ENCODE measurements around the gene ARVCF. TPM values are rescaled to one million over a fixed set of nuclear protein-coding genes. Genes with fewer than 3 reads are reported as not detected.

The ARVCF gene
- total RNA-seq, 4 donors from 2014 or later = 31.1 to 55.8 (median 44.6) TPM

DNA sequence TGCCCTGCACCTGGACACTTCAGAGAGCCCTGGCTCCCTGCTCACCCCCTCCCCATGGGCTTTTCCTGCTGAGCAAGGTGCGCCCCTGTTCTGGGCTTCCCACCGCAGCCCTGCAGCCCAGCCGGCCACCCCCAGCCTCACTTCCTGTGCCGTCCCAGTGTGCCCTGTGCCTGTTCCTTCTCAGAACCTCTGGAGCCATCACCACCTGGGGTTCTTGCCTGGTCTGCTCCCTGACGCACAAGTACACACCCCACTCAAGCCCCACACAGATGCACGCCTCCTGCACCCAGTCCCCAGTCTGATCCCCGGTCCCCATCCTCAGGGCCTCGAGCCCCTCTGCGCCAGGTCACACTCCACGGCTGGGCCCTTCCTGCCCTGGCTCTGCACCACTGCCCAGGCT lies 39.5 kb upstream of the ARVCF start:
- WGBS = 92% methylated on average over 10 of the region's 10 CpGs

DNA sequence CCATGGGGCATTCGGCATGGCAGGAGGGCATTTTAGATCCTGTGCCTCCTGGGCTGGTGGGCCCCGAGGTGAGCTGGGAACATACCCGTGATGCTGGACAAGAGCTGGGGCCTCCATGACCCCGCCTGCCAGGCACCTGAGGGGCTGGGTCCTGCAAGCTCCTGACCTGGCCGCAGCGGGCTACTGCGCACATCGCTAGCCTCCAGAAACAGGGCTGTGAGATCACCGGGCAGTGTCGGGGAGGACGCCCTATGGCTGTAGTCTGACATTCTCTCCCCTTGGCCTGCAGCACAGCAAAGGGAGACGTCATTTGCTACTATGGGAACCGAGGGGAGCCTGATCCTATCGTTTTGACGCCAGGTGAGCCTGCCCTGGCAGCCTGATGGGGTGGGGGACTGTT lies 39.0 kb upstream of the ARVCF start:
- no peak overlapping the region for H3K4me3 ChIP-seq
- H3K4me1 ChIP-seq = peaks cover 0 to 7% (median 0%) of the 10 kb centered on the region in 4 donors
- WGBS = 90% methylated on average over 6 of the region's 15 CpGs
- intact Hi-C loops (cut with DNase I) = no loop called here
- peaks cover 51 to 99% (median 81%) of the 10 kb centered on the region in 4 donors for H3K36me3 ChIP-seq
- DNase-seq (ENCODE audit: extremely low spot score) = no peak
- no peaks in the 10 kb centered on the region for H3K9me3 ChIP-seq
- TF ChIP-seq POLR2AphosphoS5 (IDR thresholded peaks at IDR 0.05) (no peak), POLR2A (IDR thresholded peaks at IDR 0.05; ENCODE audit: low read depth) (no peak), EP300 (IDR thresholded peaks at IDR 0.05) (no peak)
- TF ChIP-seq, protein P1, sequence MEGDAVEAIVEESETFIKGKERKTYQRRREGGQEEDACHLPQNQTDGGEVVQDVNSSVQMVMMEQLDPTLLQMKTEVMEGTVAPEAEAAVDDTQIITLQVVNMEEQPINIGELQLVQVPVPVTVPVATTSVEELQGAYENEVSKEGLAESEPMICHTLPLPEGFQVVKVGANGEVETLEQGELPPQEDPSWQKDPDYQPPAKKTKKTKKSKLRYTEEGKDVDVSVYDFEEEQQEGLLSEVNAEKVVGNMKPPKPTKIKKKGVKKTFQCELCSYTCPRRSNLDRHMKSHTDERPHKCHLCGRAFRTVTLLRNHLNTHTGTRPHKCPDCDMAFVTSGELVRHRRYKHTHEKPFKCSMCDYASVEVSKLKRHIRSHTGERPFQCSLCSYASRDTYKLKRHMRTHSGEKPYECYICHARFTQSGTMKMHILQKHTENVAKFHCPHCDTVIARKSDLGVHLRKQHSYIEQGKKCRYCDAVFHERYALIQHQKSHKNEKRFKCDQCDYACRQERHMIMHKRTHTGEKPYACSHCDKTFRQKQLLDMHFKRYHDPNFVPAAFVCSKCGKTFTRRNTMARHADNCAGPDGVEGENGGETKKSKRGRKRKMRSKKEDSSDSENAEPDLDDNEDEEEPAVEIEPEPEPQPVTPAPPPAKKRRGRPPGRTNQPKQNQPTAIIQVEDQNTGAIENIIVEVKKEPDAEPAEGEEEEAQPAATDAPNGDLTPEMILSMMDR (IDR thresholded peaks at IDR 0.05) = no peak
- H3K27me3 ChIP-seq = no peaks in the 10 kb centered on the region
- H3K27ac ChIP-seq (replicated peaks in 1 of 4) = no peak overlapping the region

More for the DNA sequence above, 39.5 kb upstream of the ARVCF start:
- H3K27me3 ChIP-seq = no peaks in the 10 kb centered on the region
- intact Hi-C loops (cut with DNase I) = no loop called here
- H3K27ac ChIP-seq (replicated peaks in 1 of 4) = no peak overlapping the region
- TF ChIP-seq POLR2A (IDR thresholded peaks at IDR 0.05; ENCODE audit: low read depth) = no peak
- TF ChIP-seq POLR2AphosphoS5 (IDR thresholded peaks at IDR 0.05) = no peak
- TF ChIP-seq, protein P1 (IDR thresholded peaks at IDR 0.05) = no peak
- TF ChIP-seq EP300 (IDR thresholded peaks at IDR 0.05) = no peak
- peaks cover 0 to 7% (median 0%) of the 10 kb centered on the region in 4 donors for H3K4me1 ChIP-seq
- no peak overlapping the region for H3K4me3 ChIP-seq
- peaks cover 50 to 99% (median 84%) of the 10 kb centered on the region in 4 donors for H3K36me3 ChIP-seq
- H3K9me3 ChIP-seq = no peaks in the 10 kb centered on the region
- no peak for DNase-seq (ENCODE audit: extremely low spot score)

DNA sequence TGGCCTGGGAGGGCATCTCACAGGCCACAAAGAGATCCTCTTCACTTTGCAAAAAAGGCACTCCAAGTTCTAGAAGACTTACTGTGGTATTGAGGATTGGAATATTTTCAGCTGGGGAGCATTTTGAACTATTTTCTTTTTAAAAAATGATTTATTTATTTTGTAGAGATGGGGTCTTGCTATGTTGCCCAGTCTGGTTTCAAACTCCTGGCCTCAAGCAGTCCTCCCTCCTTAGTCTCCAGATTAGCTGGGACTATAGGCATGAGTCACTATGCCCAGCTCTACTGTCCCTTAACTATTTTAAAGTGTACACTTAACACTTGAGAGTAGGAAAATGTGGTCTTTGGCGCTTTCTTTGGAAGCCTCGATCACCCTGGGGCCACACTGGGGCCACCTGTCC lies 38.5 kb upstream of the ARVCF start:
- Histone ChIP-seq H3K4me1 (peaks cover 0 to 7% (median 0%) of the 10 kb centered on the region in 4 donors), H3K27me3 (no peaks in the 10 kb centered on the region), H3K36me3 (peaks cover 51 to 94% (median 76%) of the 10 kb centered on the region in 4 donors), H3K9me3 (no peaks in the 10 kb centered on the region), H3K4me3 (no peak overlapping the region), H3K27ac (replicated peaks in 1 of 4) (no peak overlapping the region)
- 100% methylated on average over 2 of the region's 2 CpGs for WGBS
- no peak for DNase-seq (ENCODE audit: extremely low spot score)
- TF ChIP-seq POLR2A (IDR thresholded peaks at IDR 0.05; ENCODE audit: low read depth) (no peak), EP300 (IDR thresholded peaks at IDR 0.05) (no peak), POLR2AphosphoS5 (IDR thresholded peaks at IDR 0.05) (no peak)
- TF ChIP-seq, protein P1 (IDR thresholded peaks at IDR 0.05) = no peak
- intact Hi-C loops (cut with DNase I) = no loop called here

DNA sequence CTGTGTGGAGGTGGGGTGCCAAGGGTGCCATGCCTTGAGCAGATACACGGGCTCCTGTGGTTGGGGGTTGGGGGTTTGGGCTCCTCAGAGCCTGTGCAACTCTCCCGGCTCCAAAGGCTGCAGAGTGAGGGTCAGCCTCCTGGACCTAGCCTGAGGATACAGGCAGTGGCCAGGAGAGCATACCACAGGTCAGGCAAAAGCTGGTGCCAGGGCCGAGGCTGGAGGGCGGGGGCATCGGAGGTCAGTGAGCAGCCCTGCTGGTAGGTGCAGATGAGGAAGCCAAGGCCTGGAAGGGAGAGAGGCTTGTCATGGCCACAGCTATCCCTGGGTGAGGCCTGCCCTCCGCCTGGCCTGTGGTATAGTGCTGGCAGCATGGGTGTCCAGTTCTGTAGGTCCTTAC lies 37.9 kb upstream of the ARVCF start:
- Histone ChIP-seq H3K27me3 (no peaks in the 10 kb centered on the region), H3K27ac (replicated peaks in 1 of 4) (no peak overlapping the region), H3K4me3 (no peak overlapping the region), H3K36me3 (peaks cover 51 to 94% (median 76%) of the 10 kb centered on the region in 4 donors), H3K9me3 (no peaks in the 10 kb centered on the region), H3K4me1 (peaks cover 0 to 7% (median 0%) of the 10 kb centered on the region in 4 donors)
- DNase-seq (ENCODE audit: extremely low spot score) = no peak
- TF ChIP-seq, protein P1 (IDR thresholded peaks at IDR 0.05) = no peak
- TF ChIP-seq EP300 (IDR thresholded peaks at IDR 0.05) = no peak
- TF ChIP-seq POLR2A (IDR thresholded peaks at IDR 0.05; ENCODE audit: low read depth) = no peak
- TF ChIP-seq POLR2AphosphoS5 (IDR thresholded peaks at IDR 0.05) = no peak
- WGBS = 98% methylated on average over 4 of the region's 6 CpGs
- intact Hi-C loops (cut with DNase I) = no loop called here

DNA sequence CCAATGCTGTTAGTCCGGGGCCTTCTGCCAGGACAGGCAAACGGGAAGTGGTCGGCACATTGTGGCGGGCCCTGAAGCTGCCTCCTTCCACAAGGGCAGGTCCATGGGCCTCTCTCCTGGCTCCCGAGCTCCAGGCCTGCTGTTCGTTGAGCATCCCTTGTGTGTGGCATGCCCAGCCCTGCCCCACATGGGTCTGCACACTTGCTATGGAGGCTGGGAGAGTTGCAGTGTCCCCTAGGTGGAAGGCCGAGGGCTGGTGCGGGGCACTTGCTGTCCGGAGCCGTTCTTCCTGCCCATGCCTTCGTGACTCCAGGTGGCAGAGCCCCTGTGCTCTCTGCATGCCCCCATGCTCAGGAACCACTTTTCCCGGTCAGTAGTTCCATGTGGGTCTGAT lies 37.4 kb upstream of the ARVCF start:
- no peaks in the 10 kb centered on the region for H3K27me3 ChIP-seq
- no peak for DNase-seq (ENCODE audit: extremely low spot score)
- no peak overlapping the region for H3K4me3 ChIP-seq
- peaks cover 0 to 7% (median 0%) of the 10 kb centered on the region in 4 donors for H3K4me1 ChIP-seq
- 100% methylated on average over 2 of the region's 12 CpGs for WGBS
- no peak overlapping the region for H3K27ac ChIP-seq (replicated peaks in 1 of 4)
- intact Hi-C loops (cut with DNase I) = no loop called here
- H3K36me3 ChIP-seq = peaks cover 51 to 93% (median 78%) of the 10 kb centered on the region in 4 donors
- TF ChIP-seq POLR2A (IDR thresholded peaks at IDR 0.05; ENCODE audit: low read depth) (no peak), POLR2AphosphoS5 (IDR thresholded peaks at IDR 0.05) (no peak), EP300 (IDR thresholded peaks at IDR 0.05) (no peak)
- TF ChIP-seq, protein P1 (IDR thresholded peaks at IDR 0.05) = no peak
- no peaks in the 10 kb centered on the region for H3K9me3 ChIP-seq

All from esophagus muscularis mucosa (tissue), 4 donors.